GM21423 (cell line): ENCODE measurements around the gene EML3.

Source experiments
- ATAC-seq: cut with Tn5 transposase; IDR thresholded peaks from one replicate; pipeline ENCODE4 v1.9.1; 2021; ENCODE audit warnings: mild to moderate bottlenecking, moderate library complexity; ENCODE audit not compliant: unreplicated experiment

EML3 gene

DNA sequence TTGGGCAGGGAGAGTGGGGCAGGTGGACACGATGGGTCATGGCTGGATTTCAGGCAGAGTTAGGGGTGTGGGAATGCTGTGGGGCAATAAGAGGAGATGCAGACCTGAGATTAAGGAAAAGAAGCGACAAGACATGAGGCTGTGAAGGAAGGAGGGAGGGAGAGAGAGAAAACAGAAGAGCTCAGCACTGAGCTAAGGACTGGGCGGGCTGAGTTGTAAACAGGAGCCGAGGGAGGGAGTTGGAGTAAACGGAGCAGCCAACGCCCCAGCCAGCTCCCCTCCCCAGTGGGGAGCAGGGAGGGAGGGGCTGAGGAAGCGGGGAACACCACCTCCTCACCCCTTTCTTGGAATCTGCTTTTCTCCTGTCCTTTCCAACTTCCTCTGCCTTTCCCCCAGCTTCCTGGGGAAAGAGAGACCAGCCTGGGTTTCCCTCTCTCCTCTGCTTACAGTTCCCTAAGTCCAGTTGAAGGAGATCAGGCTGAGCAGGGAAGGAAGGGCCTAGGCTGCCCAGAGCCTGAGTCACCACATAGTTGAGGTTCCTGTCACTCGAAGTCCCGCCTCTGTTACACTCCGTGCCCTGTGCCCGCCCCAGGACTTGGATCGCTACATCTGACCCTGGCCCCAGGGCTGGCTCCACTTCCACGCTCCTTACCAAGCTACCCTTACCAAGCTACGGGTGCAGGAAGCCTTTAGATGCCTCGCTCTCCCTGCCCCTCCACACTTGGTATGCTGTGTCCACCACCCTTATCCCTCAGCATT lies 59.3 kb downstream of the EML3 start:
- ATAC-seq, result no peak

DNA sequence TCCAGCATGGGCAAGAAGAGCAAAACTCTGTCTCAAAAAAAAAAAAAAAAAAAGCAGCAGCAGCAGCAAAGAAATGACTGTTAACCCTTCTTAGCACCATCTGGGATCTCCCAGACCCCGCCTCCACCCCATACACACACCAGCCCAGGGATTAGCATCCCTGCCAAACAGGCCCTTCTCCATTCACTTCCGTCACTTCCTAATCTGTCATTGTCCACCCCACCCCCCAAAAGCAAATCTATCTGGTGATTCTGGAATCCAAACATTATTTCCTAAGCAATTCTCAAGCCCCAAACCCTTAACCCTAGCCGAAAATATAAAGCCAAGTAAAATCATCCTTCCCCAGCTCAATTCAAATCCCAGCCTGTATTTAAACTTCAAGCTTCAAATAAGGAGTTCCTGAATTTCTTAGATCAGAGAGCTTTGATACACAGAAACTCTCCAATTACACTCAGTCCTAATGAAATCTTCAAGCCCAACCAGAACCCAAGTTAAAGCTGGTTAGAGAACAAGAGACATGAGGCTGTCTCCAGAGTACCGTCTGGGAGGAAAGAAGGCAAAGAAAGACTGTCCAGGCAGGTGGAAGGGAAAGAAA lies 60.0 kb downstream of the EML3 start:
- no peak for ATAC-seq
